Adrenal gland (tissue), 12 donors: ENCODE measurements around the gene BTNL3. TPM values are rescaled to one million over a fixed set of nuclear protein-coding genes. Genes with fewer than 3 reads are reported as not detected.
A peak's percentile ranks its signal among the peaks of the same experiment; 100 is the strongest.

Experiments used
- DNase-seq, 7 donors: peaks; one replicate each; pipeline ENCODE4 v3.0.0-alpha.2; 2019 to 2020
- H3K27ac ChIP-seq, 5 donors: fragments of 200-600 bp; sonication (generic) in 4 of 5; 1 replicate in 3 of 5; 2 replicates in 2 of 5; pipeline versions ENCODE4 v1.5.1 to v1.8.0; 2016 to 2020; ENCODE audit warnings: mild to moderate bottlenecking in 1 of 5
- H3K27me3 ChIP-seq: fragments of 200-600 bp; 2 replicates; pipeline ENCODE4 v1.8.0; 2021
- H3K36me3 ChIP-seq, 2 donors: fragments of 200-600 bp; replicated peaks in 1 of 2; 1 replicate in 1 of 2; 2 replicates in 1 of 2; pipeline versions ENCODE4 v1.5.1 to v1.8.0; 2018 to 2022
- H3K4me1 ChIP-seq, 2 donors: fragments of 200-600 bp; replicated peaks in 1 of 2; 1 replicate in 1 of 2; 2 replicates in 1 of 2; pipeline versions ENCODE4 v1.5.1 to v1.8.0; 2018 to 2021
- H3K4me3 ChIP-seq, 4 donors: fragments of 200-600 bp; sonication (generic) in 3 of 4; one replicate each; pipeline ENCODE4 v1.5.1; 2016 to 2018
- H3K9me3 ChIP-seq, 3 donors: fragments of 200-600 bp; sonication (generic) in 1 of 3; replicated peaks in 1 of 3; 1 replicate in 2 of 3; 2 replicates in 1 of 3; pipeline versions ENCODE4 v1.5.1 to v1.8.0; 2016 to 2021
- POLR2A ChIP-seq, 2 donors: fragments of 450-650 bp; IDR thresholded peaks; one replicate each; pipeline ENCODE4 v1.6.1; 2017; ENCODE audit warnings: antibody characterized with exemption in 2 of 2, mild to moderate bottlenecking in 2 of 2, moderate library complexity in 1 of 2
- WGBS, 4 donors: extraction: QIAGEN DNeasy Blood & Tissue Kit in 2 of 4; methylation state at CpG; one replicate each; pipeline versions ENCODE4 v1.1.5 to v1.1.7; 2013 to 2017; 5-methylcytosine and 5-hydroxymethylcytosine counted together
- intact Hi-C, 2 donors: fragments of 100-400 bp; cut with DNase I; formaldehyde crosslinking; loops; one replicate each; pipeline versions ENCODE4 v1.14.1 to v1.15.0; 2022 to 2023
- polyA plus RNA-seq, 3 donors: library from polyadenylated mRNA; stranded (reverse); fragments of 200-250 nt in 2 of 3; fragments of 350-450 nt in 1 of 3; fragmentation: Illumina TruSeq in 1 of 3; extraction: RNeasy Lipid Tissue Mini Kit (QIAGEN cat#74804) in 1 of 3; gene quantifications; one replicate each; pipeline ENCODE4 v1.2.3, GENCODE V29; 2013 to 2014
- total RNA-seq, 9 donors: library from RNA; depleted of rRNA in 4 of 9; stranded (reverse); fragments of >200 nt in 4 of 9; fragments of 120-200 nt in 1 of 9; fragmentation: NEBNext Ultra II Directional in 1 of 9; extraction: Animal tissue kit (Norgen Biotek cat#: 25700) in 1 of 9; gene quantifications; one replicate each; pipeline versions ENCODE4 v1.1.0 to v1.2.4, GENCODE V29; 2013 to 2023
- TF ChIP-seq, protein P1 (sequence below), 6 experiments: fragments of 450-650 bp in 4 of 6; fragments of 200-600 bp in 2 of 6; sonication (generic) in 1 of 6; IDR thresholded peaks; 1 replicate in 5 of 6; 2 replicates in 1 of 6; pipeline versions ENCODE4 v1.5.1 to v1.8.0; 2016 to 2021; ENCODE audit warnings: antibody characterized with exemption in 6 of 6, mild to moderate bottlenecking in 2 of 6, moderate library complexity in 1 of 6
- donor health status: healthy with polysubstance abuse.
- donor health status: Bipolar disorder and iron deficiency.
- donor health status: DM: yes; HTN: yes; CAD: no.
- donor health status: DM: no; HTN: no; CAD: no.
- donor health status: DM: no; HTN: no; CAD: no.
- donor health status: DM: yes; HTN: yes; CAD: no.

BTNL3 gene
- total and polyA plus RNA-seq, 12 donors, result 0.03 to 1.0 (median 0.14) TPM; not detected in 5

DNA sequence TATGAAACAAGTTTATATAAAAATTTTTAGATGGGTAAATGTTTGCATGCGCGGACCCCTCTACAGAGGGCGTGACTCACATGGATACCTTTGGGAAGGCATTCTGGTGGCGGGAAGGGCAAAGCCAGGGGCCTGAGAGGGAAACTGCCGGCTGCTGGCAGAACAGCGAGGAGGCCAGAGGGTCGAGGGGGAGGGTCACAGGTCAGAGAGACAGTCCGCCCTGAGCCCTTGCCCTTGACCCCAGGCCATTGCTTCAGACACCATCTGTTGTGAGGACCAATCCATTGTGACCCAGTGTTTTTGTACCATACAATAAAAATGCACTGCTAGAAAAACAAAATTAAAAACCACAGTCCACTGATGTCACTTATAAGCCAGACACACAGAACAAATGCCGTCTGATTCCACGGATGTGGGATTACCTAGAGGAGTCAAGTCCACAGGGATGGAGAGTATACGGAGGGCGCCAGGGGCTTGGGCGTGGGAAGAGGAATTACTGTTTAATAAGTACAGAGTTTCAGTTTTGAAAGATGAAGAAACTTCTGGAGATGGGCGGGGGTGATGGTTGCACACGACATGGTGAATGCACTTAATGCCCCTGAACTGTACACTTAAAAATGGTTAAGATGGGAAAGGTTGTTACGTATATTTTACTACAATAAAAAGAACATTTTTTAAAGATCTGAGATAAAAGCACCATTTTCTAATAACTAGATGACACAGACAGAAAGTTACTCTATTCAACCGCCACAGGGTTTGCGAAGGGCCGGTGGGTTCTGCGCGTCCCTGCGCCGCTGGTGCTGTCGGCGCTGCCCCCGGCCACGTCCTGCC, 63.4 kb downstream of the BTNL3 start:
- TF ChIP-seq, protein P1, sequence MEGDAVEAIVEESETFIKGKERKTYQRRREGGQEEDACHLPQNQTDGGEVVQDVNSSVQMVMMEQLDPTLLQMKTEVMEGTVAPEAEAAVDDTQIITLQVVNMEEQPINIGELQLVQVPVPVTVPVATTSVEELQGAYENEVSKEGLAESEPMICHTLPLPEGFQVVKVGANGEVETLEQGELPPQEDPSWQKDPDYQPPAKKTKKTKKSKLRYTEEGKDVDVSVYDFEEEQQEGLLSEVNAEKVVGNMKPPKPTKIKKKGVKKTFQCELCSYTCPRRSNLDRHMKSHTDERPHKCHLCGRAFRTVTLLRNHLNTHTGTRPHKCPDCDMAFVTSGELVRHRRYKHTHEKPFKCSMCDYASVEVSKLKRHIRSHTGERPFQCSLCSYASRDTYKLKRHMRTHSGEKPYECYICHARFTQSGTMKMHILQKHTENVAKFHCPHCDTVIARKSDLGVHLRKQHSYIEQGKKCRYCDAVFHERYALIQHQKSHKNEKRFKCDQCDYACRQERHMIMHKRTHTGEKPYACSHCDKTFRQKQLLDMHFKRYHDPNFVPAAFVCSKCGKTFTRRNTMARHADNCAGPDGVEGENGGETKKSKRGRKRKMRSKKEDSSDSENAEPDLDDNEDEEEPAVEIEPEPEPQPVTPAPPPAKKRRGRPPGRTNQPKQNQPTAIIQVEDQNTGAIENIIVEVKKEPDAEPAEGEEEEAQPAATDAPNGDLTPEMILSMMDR (IDR thresholded peaks at IDR 0.05), result no peak
- no peak for TF ChIP-seq POLR2A (IDR thresholded peaks at IDR 0.05)
- Histone ChIP-seq H3K36me3 (no peaks in the 10 kb centered on the region), H3K27ac (peak overlapping the region in 1 of 5 donors; percentile 42), H3K9me3 (no peaks in the 10 kb centered on the region), H3K4me3 (peak overlapping the region in 1 of 4 donors; percentile 58), H3K4me1 (peaks cover 0 to 9% of the 10 kb centered on the region in 2 donors), H3K27me3 (peaks cover 60% of the 10 kb centered on the region)
- DNase-seq, result no peak
- WGBS, 4 donors, result 34 to 44% (median 36%) methylated on average over 19 to 27 of the region's 27 CpGs
- intact Hi-C loops, result no loop called here

DNA sequence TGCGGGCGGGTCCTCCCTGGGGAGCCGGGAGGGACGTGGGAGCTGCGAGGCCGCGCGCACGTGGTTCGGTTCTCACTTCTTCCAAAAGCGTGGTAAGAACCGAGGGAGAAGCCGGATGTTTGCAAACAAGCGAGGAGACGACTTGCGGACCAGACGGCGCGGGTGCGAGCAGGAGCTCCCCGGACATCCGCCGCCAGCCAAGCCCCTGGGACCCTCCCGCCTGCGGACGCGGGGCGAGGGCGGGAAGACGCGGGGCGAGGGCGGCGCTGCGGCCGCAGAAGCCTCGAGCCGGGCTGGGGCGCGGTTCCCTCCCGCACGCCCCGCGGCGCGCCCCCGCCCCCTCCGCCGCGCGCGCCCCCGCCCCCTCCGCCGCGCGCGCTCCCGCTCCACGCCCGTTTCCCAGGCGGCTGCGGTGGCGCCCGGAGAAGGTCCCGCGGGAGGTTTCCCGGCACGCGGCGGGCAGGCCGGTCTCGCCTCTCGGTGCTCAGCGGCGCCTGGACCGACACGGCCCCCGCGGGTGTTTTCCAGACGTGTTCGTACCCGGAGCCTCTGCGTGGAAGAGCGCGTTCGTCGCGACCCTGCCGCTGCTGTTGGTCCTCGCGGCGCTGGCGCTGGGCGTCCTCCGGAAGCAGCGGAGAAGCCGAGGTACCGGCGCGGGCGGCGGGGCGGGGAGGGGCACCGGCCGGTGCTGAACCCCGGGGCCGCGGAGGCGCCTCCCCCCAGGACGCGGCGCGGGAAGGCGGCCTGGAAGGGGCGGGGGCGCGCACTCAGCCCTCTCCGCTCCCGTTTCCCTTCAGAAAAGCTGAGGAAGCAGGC, 64.2 kb downstream of the BTNL3 start:
- peaks cover 0 to 9% of the 10 kb centered on the region in 2 donors for H3K4me1 ChIP-seq
- H3K4me3 ChIP-seq, result peak overlapping the region in 1 of 4 donors; percentile 58
- H3K36me3 ChIP-seq, result no peaks in the 10 kb centered on the region
- DNase-seq, result no peak
- intact Hi-C loops, result no loop called here
- 0 to 2% (median 1%) methylated on average over 13 to 120 of the region's 120 CpGs for WGBS, 4 donors
- TF ChIP-seq, protein P1 (IDR thresholded peaks at IDR 0.05), result no peak
- TF ChIP-seq POLR2A (IDR thresholded peaks at IDR 0.05), result no peak
- H3K27me3 ChIP-seq, result peaks cover 60% of the 10 kb centered on the region
- H3K27ac ChIP-seq, result peak overlapping the region in 1 of 5 donors; percentile 42
- H3K9me3 ChIP-seq, result no peaks in the 10 kb centered on the region

DNA sequence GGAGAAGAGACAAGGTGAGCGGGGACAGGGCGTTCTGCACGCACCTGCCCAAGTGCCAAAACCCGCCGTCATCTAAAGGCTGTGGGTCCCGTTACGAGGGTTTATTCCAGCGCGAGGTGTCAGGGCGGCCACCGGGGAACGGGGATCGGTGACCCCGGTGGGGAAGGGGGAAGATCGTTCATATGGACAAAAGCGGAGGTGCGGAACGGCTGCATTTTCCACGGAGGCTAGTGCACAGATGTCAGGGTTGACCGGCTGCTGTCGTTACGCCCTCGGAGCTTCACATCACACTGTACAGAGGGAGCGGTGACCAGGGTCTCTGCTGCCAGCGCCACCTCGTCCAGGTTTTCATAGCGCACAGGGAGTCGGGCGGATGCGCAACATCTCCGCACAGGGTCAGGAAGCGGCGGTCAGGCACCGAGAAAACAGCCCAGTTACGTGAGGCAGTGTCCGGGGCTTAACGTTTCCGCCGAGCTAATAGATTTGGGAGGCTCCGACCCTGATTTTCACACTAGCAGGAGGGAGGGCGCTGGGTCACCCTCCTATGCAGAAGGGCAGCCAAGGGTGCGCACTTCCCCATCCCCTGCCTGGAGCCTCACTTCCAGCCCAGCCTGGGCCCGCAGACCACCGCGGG, 65.0 kb downstream of the BTNL3 start:
- 3 to 4% (median 4%) methylated on average over 23 to 45 of the region's 45 CpGs for WGBS, 4 donors
- H3K9me3 ChIP-seq, result no peaks in the 10 kb centered on the region
- intact Hi-C loops, result no loop called here
- DNase-seq, result peak in 2 of 7 donors; percentile 13 to 36
- H3K4me1 ChIP-seq, result peaks cover 0 to 9% of the 10 kb centered on the region in 2 donors
- peaks cover 60% of the 10 kb centered on the region for H3K27me3 ChIP-seq
- H3K4me3 ChIP-seq, result peak overlapping the region in 1 of 4 donors; percentile 58
- peak overlapping the region in 1 of 5 donors; percentile 42 for H3K27ac ChIP-seq
- TF ChIP-seq POLR2A (IDR thresholded peaks at IDR 0.05), result no peak
- TF ChIP-seq, protein P1 (IDR thresholded peaks at IDR 0.05), result no peak
- no peaks in the 10 kb centered on the region for H3K36me3 ChIP-seq

DNA sequence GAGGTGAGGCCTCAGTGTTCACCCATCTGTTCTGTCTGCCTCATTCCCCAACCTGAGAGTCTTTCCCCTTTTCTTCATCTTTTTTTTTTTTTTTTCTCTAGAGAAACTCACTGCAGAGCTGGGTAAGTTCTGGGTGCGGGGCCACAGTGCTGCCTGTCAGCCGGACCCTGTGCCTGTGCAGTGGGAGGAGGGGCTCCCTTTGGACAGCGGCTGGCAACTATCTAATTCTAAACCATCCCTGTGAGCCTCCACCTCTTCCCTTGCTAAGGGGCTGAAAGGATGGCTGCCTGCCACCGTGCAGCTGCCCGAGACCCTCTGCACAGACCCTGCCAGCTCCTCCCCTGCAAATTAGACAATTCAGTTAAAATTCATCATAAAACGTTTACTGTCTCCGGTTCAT, 65.5 kb downstream of the BTNL3 start:
- peak overlapping the region in 1 of 4 donors; percentile 58 for H3K4me3 ChIP-seq
- peak overlapping the region in 1 of 5 donors; percentile 42 for H3K27ac ChIP-seq
- no peaks in the 10 kb centered on the region for H3K36me3 ChIP-seq
- peaks cover 59% of the 10 kb centered on the region for H3K27me3 ChIP-seq
- H3K9me3 ChIP-seq, result no peaks in the 10 kb centered on the region
- TF ChIP-seq POLR2A (IDR thresholded peaks at IDR 0.05), result no peak
- TF ChIP-seq, protein P1 (IDR thresholded peaks at IDR 0.05), result no peak
- intact Hi-C loops, result no loop called here
- DNase-seq, result no peak
- WGBS, 4 donors, result 33 to 41% (median 38%) methylated on average over 7 of the region's 7 CpGs
- H3K4me1 ChIP-seq, result peaks cover 0 to 9% of the 10 kb centered on the region in 2 donors
